ENCODE results near the gene CD101.

DNA sequence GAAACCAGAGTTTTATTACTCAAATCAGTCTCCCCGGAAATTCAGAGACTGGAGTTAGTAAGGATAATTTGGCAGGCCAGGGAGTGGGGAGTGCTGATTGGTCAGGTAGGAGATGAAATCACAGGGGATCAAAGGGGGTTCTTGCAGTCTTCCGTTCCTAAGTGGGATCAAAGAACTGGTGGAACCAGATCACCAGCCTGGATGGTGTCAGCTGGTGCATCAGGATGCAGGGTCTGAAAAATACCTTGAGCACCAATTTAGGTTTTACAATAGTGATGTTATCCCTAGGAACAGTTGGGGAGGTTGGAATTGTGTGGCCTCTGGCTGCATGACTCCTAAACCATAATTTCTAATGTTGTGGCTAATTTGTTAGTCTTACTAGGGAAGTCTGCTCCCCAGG is 1.4 kb upstream of the CD101 start:
- TF ChIP-seq, protein P1, sequence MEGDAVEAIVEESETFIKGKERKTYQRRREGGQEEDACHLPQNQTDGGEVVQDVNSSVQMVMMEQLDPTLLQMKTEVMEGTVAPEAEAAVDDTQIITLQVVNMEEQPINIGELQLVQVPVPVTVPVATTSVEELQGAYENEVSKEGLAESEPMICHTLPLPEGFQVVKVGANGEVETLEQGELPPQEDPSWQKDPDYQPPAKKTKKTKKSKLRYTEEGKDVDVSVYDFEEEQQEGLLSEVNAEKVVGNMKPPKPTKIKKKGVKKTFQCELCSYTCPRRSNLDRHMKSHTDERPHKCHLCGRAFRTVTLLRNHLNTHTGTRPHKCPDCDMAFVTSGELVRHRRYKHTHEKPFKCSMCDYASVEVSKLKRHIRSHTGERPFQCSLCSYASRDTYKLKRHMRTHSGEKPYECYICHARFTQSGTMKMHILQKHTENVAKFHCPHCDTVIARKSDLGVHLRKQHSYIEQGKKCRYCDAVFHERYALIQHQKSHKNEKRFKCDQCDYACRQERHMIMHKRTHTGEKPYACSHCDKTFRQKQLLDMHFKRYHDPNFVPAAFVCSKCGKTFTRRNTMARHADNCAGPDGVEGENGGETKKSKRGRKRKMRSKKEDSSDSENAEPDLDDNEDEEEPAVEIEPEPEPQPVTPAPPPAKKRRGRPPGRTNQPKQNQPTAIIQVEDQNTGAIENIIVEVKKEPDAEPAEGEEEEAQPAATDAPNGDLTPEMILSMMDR (IDR thresholded peaks at IDR 0.05): no peak
- TF ChIP-seq POLR2A (IDR thresholded peaks at IDR 0.05) (no peak), POLR2AphosphoS5 (IDR thresholded peaks at IDR 0.05) (no peak)
